ENCODE data around the gene TBL1X. TPM values are rescaled to one million over a fixed set of nuclear protein-coding genes. Genes with fewer than 3 reads are reported as not detected.

The TBL1X gene
- total RNA-seq, 2 donors from 2014 or later: 25.5 to 49.3 TPM

DNA sequence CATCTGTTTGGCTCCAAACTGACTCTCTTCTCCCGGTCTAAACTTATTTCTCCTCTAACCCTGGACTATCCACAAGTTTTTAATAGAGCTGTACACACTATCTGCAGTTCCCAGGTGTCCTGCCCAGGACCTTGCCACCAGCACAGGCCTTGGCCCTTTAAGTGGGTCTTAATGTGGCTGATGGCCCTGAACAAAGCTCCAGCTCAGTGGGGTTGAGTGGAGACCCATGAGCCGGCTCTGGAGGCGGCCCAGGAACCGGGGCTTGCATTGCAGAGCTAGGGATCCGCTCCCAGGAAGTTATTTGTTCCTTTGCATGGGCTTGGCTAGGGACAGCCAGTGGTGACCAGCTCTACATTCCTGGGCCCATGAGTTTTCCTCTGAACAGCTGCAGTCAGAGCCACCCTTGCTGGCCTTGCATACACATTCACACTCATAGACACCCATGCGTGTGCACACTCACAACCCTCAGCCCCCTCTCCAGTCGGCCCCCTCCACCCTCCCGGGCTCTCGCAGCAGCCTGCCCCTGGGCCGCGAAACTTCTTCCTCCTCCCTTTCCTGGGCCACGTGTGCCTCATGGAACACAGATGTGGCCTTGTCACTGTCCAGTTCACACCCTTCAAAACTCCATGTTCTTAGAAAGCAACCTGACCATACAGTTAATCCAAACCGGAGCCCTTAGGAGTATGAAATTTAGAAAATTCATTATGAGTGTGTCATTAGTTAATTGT, 242.6 kb downstream of the TBL1X start:
- intact Hi-C loops (cut with DNase I): no loop called here
- peak; percentile 58 for DNase-seq (ENCODE audit: low spot score)

DNA sequence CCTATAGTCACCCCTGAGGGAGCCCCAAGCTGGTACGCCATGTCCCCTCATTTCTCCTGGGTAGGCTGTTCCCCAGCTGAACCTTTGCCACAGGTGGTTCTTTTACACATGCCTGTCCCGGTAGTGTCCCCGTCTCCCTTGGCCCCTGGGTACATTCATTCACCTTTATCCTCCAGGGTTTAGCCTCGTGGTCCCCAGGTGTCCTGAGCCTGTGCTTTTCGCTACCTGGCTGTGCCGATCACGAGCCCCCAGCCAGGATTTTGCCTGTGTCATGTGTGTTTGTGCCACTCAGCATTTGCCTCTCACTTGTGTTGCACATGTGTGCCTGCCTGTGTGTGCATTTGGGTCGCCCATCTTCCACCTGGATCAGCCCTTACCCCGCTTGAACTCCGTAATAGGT, 243.2 kb downstream of the TBL1X start:
- intact Hi-C loops (cut with DNase I): no loop called here
- peak; percentile 44 for DNase-seq (ENCODE audit: low spot score)

DNA sequence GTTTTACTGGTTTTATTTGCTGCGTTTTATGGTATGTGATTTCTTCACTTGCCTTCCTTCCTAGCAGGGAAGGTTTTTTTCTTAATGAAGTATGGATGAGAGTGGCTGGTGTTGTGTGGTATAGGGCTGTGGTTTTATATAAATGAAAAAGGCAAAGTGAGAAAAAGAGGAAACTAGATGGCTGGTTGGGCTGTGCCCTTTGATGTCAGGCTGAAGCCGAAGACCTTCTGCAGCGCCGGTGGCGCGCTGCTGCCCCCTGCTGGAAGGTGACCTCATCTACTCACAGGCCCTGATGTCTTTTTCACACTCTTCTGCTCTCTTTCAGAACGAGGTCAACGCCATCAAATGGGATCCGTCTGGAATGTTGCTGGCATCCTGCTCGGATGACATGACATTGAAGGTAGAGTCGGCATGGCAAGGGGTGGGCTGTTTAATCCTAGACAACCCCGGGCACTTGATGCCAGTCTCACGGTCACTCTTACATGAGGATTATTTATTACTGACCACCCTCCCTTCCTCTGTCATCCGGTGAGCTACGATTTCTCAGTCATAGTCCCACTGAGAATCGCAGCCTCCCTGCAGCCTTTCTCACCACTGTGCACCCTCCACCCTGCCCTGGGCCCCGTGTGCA, 244.2 kb downstream of the TBL1X start:
- intact Hi-C loops (cut with DNase I): no loop called here
- DNase-seq (ENCODE audit: low spot score): peak; percentile 94

DNA sequence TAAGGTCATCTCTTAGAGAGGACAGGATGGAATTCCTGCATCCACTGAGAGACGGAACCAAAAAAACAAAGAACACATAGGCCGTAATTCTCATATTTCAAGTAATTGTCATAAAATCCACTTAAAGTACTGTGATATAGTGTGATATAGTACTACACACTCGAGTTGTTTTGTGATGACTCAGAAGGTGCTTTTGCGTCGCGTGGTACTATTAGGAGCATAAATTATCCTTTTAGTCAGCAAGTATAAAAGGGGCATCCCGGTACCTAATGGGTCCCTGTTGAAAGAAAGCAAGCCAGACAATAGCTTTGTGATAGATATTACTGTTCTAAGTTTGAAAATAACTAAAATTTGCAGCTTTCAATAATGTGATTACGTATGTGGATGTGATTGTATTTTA, 245.5 kb downstream of the TBL1X start:
- intact Hi-C loops (cut with DNase I): no loop called here
- no peak for DNase-seq (ENCODE audit: low spot score)

DNA sequence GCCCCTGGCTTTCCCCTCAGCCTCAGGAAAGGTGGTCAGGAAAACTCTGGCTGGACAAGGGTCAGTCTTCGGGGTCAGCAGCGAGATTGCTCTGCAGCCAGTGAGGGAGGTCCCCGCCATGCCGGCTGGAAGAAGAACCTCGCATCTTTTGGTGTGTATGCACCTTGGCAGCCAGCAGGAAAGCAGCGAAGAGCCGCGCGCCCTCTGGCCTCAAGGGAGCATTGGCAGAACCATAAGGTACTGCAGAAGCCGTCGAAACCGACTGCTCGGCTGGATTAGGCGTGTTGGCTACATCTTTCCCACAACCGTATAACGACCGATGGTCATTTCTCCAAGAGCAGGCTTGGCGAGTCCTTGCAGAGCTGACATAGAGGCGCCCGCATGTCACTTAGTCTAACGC, 252.5 kb downstream of the TBL1X start:
- DNase-seq (ENCODE audit: low spot score): no peak
- intact Hi-C loops (cut with DNase I): no loop called here

DNA sequence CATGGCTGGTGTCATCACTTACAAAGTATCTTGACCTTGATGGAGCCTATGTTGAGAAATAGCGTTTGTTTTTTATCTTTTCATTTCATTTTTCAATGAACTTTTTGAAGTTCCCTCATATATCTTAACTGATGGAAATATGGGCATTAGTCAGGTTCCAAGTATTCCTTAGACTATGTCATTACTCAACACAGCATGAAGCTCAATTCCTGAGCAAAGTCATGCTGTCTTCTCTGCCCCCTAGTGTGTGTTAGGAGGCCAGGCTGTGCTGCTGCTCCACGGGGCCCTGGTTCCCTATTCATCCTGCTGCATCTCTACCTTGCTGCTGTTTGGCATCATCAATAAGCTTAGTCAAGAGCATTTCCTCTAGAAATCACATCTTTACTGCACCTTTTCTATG, 259.9 kb downstream of the TBL1X start:
- intact Hi-C loops (cut with DNase I): no loop called here
- DNase-seq (ENCODE audit: low spot score): no peak

DNA sequence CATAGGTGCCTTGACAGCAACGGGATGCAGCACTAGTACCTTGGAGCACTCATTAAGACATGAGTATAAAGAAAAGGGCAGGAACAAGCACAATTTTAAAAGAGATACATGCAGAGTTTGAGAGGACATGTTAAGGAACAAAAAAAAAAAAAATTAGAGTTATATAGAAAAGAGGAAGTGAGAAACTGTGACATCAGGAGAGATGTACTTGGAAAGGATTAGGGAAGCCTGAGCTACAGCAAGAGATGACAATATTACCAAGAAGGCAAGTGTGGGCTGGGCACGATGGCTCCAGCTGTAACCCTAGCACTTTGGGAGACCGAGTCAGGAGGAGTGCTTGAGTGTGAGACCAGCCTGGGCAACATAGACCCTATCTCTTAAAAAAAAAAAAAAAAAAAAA, 263.4 kb downstream of the TBL1X start:
- no peak for DNase-seq (ENCODE audit: low spot score)
- intact Hi-C loops (cut with DNase I): no loop called here

DNA sequence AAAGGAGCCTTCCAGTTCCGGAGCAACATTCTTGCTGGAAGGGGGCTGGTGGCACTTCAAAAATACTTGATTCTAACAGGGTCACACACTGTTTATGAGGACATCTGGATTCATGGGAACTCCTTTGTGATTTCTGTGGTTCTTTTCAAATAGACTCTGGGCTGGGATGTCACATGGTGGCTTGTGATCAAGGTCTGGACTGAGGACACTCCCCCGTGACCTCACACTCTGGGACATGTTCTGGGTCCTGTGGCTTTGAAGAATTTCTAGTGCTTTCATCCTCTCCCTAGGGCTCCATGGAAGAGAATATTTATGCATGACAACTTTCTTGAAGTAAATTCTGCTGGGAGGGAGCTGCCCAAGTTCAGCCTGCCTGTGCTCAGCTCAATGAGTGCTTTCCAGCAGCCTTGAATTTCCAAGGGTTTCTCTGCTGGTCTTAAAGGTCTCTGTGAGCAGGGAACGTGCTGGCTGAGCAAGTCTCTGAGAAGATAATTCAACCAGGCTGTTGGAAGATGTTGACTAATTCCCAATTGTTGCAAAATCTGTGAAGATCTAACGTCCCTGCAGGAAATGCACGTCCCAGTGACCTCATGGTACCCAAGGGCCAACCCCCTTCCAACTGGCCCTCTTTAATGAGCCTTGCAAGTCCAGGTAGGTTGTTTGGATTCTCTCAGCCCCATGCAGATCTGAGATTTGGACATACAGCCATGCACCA, 264.5 kb downstream of the TBL1X start:
- intact Hi-C loops (cut with DNase I): no loop called here
- no peak for DNase-seq (ENCODE audit: low spot score)

DNA sequence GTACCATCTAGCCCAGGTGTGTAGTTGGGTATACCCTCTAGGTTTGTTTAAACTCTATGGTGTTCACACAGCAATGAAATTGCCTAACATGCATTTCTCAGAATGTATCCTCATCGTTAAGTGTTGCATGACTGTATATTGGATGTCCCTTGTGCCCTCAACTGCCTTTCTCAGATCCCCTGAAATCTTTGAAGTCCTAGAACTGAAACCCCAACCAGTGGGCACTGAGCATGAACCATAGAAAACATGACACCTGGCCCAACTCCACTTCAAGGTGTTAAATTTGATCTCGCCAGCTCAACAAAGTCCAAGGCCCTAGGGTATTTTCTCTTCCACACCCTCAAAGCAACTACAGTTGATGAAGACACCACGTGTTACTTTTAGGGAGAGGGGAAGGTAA, 265.2 kb downstream of the TBL1X start:
- no peak for DNase-seq (ENCODE audit: low spot score)
- intact Hi-C loops (cut with DNase I): no loop called here

DNA sequence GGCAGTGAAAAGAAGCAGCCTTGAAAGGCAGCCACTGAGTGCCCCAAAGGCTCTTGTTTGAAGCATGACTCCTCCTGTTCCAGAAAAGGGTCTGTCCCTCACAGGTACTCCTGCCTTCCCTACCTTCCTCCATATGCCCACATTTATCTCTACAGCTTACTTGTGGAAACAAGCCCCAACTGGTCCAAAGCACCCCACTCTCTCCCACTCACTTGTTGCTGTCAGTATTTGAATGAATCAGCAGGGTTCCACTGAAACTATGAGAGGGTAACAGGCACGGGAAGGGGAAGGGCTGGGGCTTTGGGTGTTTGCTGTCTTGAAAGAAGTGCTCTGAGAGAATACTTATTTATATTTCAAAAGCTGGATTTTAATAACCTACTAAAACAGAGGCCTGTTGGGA, 265.9 kb downstream of the TBL1X start:
- intact Hi-C loops (cut with DNase I): no loop called here
- no peak for DNase-seq (ENCODE audit: low spot score)

DNA sequence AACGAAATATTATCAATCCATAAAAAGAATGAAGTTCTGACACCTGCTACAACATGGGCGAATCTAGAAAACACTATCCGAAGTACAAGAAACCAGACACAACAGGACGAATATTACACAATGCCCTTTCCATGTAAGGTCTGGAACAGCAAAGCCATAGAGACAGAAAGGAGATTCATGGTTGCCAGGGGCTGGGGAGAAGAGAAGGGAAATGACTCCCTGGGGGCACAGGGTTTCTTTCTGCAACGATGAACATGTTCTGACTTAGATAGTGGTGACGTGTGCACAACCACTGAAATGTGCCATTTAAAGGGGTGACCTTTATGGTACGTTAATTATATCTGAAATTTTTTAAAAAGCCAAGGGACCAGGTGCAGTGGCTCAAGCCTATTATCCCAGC, 272.5 kb downstream of the TBL1X start:
- DNase-seq (ENCODE audit: low spot score): no peak

DNA sequence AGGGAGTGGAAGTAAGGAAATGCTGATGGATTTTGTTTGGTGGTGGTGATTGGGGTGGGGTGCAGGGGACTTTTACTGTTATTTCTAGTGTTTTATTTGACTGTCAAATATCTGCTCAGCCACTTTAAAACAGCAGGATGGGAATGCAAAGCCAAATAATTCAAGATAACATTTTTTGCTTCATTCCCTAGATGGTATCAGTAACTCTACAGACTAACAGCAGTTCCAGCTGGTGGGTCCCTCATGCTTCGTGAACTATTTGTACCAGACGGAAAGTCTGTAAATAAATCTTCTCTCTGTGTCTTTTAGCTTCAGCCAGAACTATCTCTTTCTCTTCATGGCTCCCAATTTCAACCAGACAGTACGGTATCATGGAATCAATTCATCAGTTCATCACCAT, 273.3 kb downstream of the TBL1X start:
- intact Hi-C loops (cut with DNase I): no loop called here
- no peak for DNase-seq (ENCODE audit: low spot score)

More for the DNA sequence above, 272.5 kb downstream of the TBL1X start:
- intact Hi-C loops (cut with DNase I): no loop called here

DNA sequence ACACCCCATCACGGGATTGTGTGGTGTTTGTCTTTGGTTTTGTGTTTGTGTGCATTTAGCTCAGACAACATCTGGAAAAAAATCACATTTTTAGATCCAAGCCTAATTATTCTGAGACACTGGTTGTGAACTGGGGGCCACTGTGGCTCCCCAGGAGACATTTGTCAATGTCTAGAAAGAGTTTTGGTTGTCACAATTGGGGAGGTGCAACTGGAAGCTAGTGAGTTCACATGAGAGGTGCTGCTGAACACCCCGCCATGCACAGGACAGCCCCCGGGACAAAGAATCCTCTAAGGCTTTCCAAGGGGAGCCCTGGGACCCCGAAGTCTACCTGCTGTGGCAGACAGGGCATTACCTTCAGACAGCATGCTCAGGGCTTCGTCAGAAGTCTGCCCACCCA, 274.3 kb downstream of the TBL1X start:
- DNase-seq (ENCODE audit: low spot score): peak; percentile 58
- intact Hi-C loops (cut with DNase I): no loop called here

DNA sequence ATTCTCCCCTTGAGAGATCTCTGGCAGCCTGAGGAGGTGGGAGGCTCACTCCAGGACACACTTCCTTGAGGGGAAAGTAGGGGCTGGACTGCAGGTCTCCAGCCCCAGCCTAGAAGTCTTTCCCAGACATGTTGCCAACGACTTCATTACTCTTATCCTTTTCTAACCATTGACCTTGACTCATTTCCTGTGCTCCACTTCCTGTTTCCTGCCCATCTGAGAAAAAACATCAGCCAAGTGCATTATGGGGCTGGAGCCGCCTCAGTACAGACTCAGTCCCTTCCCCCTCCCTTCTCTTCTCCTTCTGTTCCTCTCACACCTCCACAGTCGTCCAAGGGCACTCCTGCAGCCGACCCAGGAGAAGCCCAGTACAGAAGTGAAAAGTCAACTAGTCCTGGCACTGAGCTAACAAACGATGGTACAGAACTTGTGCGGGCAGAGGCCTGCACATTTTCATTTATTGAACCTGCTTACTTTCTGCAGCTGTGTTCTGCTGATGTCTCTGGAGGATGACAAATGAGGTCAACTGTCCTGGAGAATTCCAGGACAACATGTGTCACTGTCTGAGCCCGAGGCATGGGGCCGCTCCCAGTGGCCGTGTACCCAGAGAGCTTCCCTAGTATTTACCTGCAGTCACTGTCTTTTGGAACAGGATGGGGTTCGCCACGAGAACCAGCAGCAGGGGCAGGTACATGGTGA, 280.7 kb downstream of the TBL1X start:
- intact Hi-C loops (cut with DNase I): no loop called here

DNA sequence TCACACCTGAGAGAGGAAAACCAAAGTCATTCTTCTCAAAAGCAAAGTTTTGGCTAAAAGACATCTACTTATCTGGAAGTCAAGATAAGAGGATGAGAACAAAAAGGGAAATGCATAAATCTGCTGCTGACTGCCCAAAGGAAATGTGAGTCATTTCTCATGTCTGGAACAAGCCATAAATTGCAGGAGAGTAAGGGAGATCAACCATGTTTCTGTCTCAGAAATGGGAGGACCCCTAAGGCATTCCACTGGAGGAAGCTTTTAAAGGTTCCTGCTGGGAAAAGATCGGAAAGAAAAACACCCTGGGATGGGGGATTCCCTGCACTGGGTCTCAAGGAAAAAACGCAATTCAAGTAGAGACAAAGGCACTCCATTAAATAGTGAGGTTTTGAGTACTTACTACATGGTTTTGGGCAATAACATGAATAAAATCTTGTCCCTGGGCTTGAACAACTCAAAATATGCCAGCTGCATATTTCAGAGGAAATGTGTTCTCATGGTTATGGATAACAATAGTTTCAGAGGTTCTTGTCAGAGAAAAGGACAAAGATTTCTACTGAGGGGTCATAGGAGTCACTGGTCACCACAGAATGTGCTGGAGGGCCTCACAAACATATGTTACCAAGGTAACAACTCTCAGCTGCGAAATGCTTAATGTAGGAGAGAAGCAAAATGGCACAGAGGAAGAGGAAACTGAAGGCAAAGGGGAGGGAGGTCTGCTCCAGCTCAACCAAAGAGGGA, 281.5 kb downstream of the TBL1X start:
- no peak for DNase-seq (ENCODE audit: low spot score)
- intact Hi-C loops (cut with DNase I): no loop called here

More for the DNA sequence above, 280.7 kb downstream of the TBL1X start:
- no peak for DNase-seq (ENCODE audit: low spot score)

DNA sequence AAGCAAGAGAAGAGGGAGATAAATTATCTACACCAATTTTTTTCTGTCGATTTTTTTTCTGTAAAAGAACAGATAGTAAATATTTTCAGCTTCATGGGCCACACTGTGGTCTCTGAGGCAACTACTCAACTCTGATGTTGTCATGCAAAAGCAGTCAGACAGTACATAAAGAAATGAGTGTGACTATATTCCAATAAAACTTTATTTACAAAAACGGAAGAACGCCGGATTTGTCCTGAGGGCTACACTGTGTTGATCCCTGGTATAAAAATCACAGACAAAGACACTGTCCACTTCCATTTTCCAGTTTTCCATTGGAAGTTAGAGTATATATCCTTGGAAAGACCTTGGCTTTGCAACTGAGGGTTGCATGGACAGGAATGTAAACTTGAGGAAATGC, 282.8 kb downstream of the TBL1X start:
- intact Hi-C loops (cut with DNase I): no loop called here

DNA sequence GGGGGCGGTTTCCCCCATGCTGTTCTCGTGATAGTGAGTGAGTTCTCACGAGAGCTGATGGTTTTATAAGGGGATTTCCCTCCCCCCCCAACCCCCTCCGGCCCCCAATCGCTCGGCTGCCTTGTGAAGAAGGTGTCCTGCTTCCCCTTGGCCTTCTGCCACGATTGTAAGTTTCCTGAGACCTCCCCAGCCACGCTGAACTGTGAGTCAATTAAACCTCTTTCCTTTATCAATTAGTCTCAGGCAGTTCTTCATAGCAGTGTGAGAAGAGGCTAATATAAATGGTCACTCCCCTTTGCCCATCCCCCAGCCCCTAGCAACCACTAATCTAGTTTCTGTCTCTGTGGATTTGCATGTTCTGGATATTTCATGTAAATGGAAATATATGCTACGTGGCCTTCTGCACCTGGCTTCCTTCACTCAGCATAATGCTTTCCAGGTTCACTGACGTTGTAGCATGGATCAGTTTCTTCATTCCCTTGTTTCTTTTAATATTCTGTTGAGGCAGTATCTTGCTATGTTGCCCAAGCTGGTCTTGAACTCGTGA, 284.4 kb downstream of the TBL1X start:
- DNase-seq (ENCODE audit: low spot score): no peak
- intact Hi-C loops (cut with DNase I): no loop called here

More for the DNA sequence above, 282.8 kb downstream of the TBL1X start:
- no peak for DNase-seq (ENCODE audit: low spot score)

DNA sequence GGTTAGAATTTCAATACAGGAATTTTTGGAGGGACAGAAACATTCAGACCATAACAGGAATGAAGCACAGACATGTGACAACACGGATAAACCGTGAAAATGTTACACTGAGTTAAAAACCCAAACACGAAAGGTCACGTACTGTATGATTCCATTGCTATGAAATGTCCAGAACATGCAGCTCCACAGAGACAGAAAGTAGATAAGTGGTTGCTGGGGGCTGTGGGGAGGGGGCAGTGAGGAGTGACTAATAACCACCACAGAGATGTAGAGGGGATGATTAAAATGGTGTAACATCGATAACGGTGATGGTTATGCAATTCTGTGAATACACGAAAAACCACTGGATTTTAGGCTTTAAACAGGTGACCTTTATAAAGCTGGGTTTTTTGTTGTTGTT, 292.5 kb downstream of the TBL1X start:
- no peak for DNase-seq (ENCODE audit: low spot score)
- intact Hi-C loops (cut with DNase I): no loop called here

DNA sequence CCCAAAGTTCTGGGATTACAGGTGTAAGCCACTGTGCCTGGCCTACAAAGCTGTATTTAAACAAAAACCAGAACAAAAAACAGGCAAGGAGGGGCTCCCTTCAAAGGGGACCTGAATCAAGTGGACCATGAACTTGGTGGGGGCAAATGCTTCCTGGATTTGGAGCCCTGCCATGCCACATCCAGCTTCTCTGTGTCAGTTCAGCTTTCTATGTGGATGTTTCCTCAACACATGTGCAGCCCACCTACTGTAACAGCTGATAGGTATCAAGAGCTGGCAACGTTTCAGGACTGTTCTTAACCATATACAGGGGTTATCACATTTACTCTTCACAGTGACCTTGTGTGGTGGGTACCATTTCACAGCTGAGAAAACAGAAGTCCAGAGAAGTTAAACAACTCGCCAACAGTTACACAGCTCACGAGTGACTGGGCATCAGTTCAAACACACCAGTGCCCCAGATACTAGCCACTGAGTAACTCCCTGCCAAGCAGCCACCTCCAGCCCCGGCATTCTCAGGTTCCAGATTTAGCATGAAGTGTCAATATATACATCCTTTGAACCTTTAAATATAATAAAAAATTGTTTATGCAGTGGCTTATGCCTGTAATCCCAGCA, 293.3 kb downstream of the TBL1X start:
- intact Hi-C loops (cut with DNase I): no loop called here
- DNase-seq (ENCODE audit: low spot score): no peak

Data from posterior vena cava (tissue), 2 donors.